HT-29 (cell line): ENCODE results near the gene TSPAN9. TPM values are rescaled to one million over a fixed set of nuclear protein-coding genes. Genes with fewer than 3 reads are reported as not detected.

Source experiments
- DNase-seq: peaks from one replicate; pipeline ENCODE4 v3.0.0-alpha.2; 2015; ENCODE audit warnings: low spot score
- total RNA-seq: library from RNA; depleted of rRNA; stranded (reverse); fragments of >200 nt; shearing (Covaris generic); gene quantifications from 2 replicates; pipeline ENCODE4 v1.2.3, GENCODE V29; 2014

The TSPAN9 gene
- total RNA-seq, 1 experiment from 2014 or later: 11.3 TPM

GRCh38 chr12:3077572-3078081, 448 bp downstream of the TSPAN9 start:
- DNase-seq: peak; percentile 26

DNA sequence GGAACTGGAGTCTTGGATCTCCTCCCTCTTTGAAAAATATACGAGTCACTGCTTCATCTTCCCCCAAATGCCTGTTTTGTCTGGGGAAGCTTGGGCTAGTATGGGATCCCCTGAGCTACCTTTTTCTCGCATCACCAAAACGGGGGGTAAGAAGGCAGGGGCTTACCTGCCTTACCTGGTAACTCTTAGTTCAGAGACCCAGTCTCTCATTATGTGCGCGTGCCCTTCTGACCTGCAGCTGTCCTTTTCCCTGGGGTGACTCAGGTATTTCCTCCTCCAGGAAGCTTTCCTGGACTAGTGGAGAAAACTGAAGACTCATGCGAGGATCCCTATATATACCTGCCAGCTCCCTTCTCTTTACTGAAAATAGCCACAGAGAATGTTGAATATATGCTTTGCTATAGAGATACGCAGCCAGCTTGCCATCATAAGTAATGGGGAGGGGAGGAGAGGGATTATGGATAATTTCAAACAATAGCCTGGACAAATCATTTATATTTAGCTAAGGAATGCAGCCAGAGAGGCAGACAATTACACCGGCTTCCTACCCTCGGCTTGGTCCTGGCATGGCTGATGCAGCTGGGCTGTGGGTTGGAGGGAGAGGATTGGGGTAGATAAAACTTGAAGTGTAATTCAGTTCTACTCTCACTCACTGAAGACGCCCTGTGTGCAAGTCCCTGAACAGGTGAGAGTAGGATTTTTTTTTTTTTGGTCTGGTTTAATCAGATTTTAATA, 1.1 kb downstream of the TSPAN9 start:
- no peak for DNase-seq

DNA sequence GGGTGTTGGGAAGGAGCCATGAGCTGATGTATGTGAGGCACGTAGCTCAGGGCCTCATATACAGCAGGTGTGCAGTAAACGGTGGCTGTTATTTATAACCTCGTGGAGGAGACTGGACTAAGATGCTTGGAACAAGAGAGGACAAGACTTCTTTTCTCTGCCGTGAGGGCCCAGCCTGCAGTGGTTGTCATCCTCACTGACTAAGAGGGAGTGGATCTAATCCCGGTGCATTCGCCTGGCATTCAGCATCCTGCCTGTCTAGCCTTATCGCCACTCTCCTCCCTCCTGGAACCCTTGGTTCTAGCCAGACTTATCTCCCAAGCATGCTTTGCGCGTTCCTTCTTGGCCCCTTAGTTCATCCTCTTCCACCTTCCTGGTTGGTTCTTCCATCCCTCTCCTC, 3.9 kb downstream of the TSPAN9 start:
- no peak for DNase-seq

DNA sequence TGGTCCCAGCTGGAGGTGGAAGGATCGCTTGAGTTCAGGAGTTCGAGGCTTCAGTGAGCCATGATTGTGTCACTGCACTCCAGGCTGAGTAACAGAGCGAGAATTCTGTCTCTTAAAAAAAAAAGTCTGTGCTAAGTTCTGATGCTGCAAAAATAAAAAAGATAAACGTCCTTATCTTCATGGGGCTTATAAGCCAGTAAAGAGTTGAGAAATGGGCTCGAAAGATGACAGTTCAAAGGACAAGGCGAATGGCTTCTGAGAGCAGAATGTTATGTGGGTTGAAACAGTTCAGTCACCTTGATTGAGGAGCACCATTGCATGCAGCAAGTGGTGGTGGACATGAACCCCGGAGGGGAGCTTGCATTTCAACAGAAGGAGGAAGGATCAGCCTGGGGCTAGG, 4.7 kb downstream of the TSPAN9 start:
- DNase-seq: no peak

GRCh38 chr12:3083241-3083920, 6.2 kb downstream of the TSPAN9 start:
- DNase-seq: no peak

- no peak for DNase-seq
Observed at GRCh38 chr12:3083921-3084347, 6.8 kb downstream of the TSPAN9 start.

GRCh38 chr12:3084742-3085141, 7.6 kb downstream of the TSPAN9 start:
- no peak for DNase-seq

- peak; percentile 31 for DNase-seq
Observed at GRCh38 chr12:3085341-3086139, 8.4 kb downstream of the TSPAN9 start.

DNA sequence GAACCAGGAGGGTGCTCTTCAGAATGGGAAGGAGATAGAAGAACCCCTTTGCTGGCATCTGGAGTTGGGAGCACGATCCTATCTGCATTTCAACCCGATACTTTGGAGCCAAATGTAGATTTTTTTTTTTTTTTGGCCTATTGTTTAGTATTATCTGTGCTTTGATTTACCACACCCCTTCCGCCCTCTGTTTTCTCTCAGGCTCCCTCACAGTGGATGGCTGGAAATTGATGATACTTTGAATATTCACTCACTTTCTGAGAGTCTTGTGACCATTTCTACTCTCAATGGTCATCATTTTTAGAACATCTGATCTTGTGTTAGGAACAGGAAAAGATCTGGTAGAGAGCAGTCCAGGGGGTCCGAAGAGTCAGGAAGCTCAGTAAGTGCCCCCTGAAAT, 9.0 kb downstream of the TSPAN9 start:
- no peak for DNase-seq

DNA sequence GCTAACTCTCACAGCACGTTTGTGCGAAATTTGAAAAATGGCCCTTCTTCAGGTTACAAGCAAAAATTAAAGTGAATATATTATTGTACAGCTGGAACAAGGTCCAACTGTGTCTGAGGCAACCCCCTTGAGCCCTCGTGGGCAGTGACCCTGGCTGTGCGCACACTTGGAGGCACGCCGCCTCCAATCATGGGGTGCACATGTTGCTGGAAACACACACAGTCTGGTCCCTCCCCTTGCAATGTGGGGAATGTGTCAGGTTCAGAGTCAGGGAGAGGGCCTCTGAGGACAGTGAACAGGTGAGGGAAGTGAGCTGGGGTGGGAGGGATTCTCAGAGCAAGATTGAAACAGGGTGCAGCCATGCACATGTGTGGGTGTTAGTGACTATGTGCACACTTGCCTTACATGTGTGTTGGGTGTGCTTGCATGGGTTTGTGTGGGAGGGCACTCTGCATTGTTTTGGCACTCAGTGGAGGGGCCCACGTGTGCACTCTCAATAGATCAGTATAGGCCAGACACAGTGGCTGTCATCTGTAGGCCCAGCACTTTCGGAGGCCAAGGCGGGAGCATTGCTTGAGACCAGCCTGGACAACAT, 9.6 kb downstream of the TSPAN9 start:
- no peak for DNase-seq

GRCh38 chr12:3087758-3088650, 10.8 kb downstream of the TSPAN9 start:
- no peak for DNase-seq

GRCh38 chr12:3089588-3089987, 12.4 kb downstream of the TSPAN9 start:
- DNase-seq: no peak

DNA sequence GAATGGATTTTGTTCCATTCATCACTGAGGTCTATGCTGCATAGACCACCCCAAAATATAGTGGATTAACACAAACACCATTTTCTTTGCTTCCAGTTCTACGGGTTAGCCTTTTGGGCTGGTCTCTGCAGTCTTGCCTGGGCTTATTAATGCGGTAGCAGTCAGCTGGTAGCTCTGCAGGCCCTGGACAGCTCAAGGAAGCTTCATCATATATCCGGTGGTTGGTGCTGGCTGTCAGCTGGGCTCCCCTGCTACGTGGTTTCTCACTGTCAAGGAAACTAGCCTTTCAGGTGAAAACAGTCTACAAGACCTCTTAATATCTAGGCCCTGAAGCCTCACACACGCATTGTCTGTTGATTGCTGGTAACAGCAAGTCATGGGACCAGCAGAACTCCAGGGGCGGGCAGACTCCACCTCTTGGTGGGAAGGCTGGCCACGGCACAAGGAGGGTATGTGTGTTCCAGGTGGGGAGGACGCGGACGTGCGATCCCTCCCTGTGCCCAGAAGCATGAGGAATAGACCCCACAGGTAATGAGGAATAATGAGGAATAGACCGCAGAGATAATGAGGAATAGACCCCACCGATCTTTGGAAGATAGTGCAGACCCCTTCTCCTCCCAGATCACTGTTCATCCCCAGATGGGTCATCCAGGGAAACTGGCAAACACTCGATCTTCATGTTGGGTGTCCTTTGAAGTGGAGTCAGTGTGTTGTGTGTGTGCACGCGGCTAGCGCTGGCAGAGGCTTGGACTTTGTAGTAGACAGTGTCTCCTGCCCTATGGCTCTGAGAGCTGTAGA, 13.3 kb downstream of the TSPAN9 start:
- DNase-seq: no peak

- DNase-seq: no peak
Observed at GRCh38 chr12:3091038-3091319, 13.8 kb downstream of the TSPAN9 start.

DNA sequence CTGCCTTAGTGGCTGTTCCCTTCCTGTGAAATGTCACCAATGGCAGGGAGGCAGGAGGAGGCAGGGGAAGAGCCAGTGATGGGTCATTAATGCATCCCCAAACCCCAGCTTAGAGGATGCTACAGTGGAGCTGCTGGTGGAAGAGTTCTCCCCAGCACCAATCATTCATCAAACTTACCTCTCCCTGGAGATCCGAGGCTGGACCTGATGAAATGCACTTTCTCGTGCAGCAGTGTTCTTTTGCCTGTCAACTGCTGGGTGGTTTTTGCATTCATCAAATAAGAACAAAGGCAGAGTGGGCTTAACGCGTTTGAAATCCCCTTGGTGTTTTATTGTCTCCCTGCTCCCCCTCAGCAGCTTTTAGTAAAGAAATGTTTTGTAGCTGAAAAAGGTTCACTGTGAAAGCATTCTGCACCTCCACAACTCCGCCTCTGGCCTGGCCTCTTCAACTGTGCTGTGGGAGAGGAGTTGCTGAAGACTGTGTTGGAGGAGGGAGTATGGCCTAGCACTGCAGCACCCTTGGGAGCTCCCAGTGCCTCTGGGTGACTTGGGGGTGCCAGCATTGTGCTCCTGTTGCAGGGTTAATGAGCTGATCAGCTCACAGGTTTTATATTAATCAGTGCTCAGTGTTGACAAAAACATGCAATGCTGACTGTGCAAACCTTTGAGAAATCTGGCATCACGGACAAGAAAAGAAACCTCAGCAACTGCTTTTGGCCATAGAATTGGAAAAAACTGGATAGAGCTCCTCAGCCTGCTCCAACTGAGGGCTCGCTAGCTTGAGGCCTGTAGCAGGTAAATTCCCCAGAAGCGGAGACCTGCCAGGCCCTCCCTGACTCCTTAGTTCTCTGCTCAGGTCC, 14.4 kb downstream of the TSPAN9 start:
- DNase-seq: no peak

DNA sequence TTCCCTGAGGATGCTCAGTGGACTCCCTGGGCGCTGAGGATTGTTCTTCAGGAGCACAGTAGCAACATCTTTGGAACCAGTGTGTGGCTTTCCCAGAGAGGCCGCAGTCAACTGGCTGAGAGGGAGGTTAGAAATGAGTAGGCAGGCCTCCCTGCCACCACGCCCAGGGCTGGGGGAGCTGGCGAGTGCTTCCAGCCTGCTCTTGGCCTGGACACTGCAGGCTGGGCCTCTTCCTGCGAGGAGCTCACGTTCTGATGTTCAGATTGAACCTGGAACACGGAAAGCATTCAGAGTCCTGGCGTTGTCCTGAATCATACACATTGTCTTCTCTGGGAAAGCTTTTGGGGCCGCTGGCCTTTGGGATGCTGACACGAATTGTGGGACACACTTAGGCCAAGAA, 15.6 kb downstream of the TSPAN9 start:
- no peak for DNase-seq

DNA sequence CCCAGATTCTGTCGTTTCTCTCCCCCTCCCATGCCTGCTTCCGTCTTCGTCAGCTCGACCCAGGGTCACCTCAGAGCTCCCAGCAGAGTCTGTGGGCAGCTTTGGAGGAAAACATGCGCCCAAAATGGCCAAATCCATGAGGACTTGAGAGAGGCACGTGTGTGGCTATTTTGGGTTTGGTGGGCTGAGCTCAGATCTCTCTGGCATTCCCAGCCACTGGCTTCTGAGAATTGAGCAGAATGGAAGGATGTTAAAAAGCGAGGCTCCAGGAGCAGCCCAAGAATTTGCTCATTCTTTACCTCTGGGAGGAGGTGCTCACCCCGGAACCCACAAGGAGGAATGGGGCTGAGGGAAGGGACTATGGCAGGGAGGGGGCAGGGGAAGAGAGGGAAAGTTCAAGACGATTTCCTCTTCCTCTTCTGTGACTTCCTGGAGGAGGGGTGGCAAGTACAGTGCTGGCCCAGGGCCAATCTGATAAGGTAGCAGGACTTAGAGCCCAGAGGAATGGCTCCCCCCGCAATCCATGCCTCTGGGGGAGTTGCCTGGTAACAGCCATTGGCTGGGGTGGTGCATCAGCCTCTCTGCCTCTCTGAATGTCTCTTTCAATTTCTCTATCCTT, 20.1 kb downstream of the TSPAN9 start:
- peak; percentile 61 for DNase-seq

- DNase-seq: no peak
Observed at GRCh38 chr12:3097836-3098235, 20.7 kb downstream of the TSPAN9 start.

DNA sequence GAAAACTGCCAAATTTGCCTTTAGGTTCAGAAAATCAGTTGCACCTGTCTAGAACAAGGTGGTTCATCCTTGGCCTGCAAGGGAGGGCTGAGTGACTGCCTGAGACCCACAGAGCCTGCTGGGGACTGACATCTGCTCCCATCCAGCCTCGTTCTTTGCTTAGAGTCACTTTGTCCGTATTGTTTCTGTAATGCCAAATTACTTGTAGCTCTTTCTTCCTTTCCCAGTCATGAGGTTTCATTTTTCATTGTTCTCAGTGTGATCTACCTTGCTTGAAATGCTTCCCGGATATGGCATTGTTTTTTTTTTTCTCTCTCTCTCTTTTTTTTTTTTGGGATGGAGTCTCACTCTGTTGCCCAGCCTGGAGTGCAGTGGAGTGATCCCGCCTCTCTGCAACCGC, 21.3 kb downstream of the TSPAN9 start:
- DNase-seq: no peak
